CD14-positive monocyte (primary cell): Measurements from ENCODE around the gene ACSM3. TPM values are rescaled to one million over a fixed set of nuclear protein-coding genes. Genes with fewer than 3 reads are reported as not detected.
"Not testable (repeated sequence)": the region's sequence is repeated elsewhere in the genome, so short reads cannot be mapped to it uniquely, and the experiment has no call there.

Source experiments
- DNase-seq, 3 donors: peaks; one replicate each; pipeline ENCODE4 v3.0.0-alpha.2; 2011 to 2022
- H2AFZ ChIP-seq: 2 replicates; pipeline ENCODE4 v1.6.0; 2012; ENCODE audit warnings: mild to moderate bottlenecking, low read depth, low read length, inconsistent platforms; ENCODE audit not compliant: insufficient read depth, poor library complexity, severe bottlenecking
- H3K27ac ChIP-seq, 2 donors: 1 replicate in 1 of 2; 2 replicates in 1 of 2; pipeline ENCODE4 v1.5.1; 2012 to 2013; ENCODE audit warnings: low read length in 2 of 2, control low read depth in 1 of 2, inconsistent platforms in 1 of 2, low read depth in 1 of 2, mild to moderate bottlenecking in 1 of 2
- H3K27me3 ChIP-seq, 2 donors: one replicate each; pipeline versions ENCODE4 v1.6.0 to v1.6.1; 2011 to 2013; ENCODE audit warnings: low read length in 2 of 2; ENCODE audit not compliant: control insufficient read depth in 2 of 2, insufficient read depth in 2 of 2
- H3K36me3 ChIP-seq, 2 donors: replicated peaks in 1 of 2; 1 replicate in 1 of 2; 2 replicates in 1 of 2; pipeline versions ENCODE4 v1.5.1 to v1.6.1; 2012 to 2013; ENCODE audit warnings: low read length in 2 of 2, control low read depth in 1 of 2, inconsistent platforms in 1 of 2, mild to moderate bottlenecking in 1 of 2; ENCODE audit not compliant: insufficient read depth in 2 of 2, control insufficient read depth in 1 of 2
- H3K4me1 ChIP-seq, 2 donors: 1 replicate in 1 of 2; 2 replicates in 1 of 2; pipeline versions ENCODE4 v1.5.1 to v1.6.1; 2012 to 2013; ENCODE audit warnings: low read length in 2 of 2, control low read depth in 1 of 2, inconsistent platforms in 1 of 2, mild to moderate bottlenecking in 1 of 2, moderate library complexity in 1 of 2; ENCODE audit not compliant: insufficient read depth in 2 of 2, control insufficient read depth in 1 of 2
- H3K4me2 ChIP-seq: replicated peaks from 2 replicates; pipeline ENCODE3; 2012; ENCODE audit warnings: low read length, moderate library complexity, mild to moderate bottlenecking; ENCODE audit not compliant: poor library complexity, severe bottlenecking; ENCODE audit errors: extremely low read depth
- H3K4me3 ChIP-seq, 3 experiments: fragments of 200-600 bp in 1 of 3; sonication (generic) in 1 of 3; replicated peaks in 1 of 3; 1 replicate in 2 of 3; 2 replicates in 1 of 3; pipeline ENCODE4 v1.5.1; 2011 to 2013; ENCODE audit warnings: low read length in 3 of 3, mild to moderate bottlenecking in 3 of 3, control low read depth in 2 of 3, low read depth in 2 of 3, inconsistent platforms in 1 of 3, moderate library complexity in 1 of 3
- H3K79me2 ChIP-seq: 2 replicates; pipeline ENCODE4 v1.6.0; 2012; ENCODE audit warnings: mild to moderate bottlenecking, control low read depth, inconsistent platforms, low read length, moderate library complexity; ENCODE audit not compliant: insufficient read depth
- H3K9ac ChIP-seq: 2 replicates; pipeline ENCODE4 v1.6.0; 2017; ENCODE audit warnings: low read length, mild to moderate bottlenecking; ENCODE audit not compliant: insufficient read depth, poor library complexity, severe bottlenecking
- H3K9me3 ChIP-seq, 2 donors: replicated peaks in 1 of 2; 1 replicate in 1 of 2; 2 replicates in 1 of 2; pipeline versions ENCODE4 v1.5.1 to v1.6.1; 2012 to 2013; ENCODE audit warnings: low read length in 2 of 2, control low read depth in 1 of 2; ENCODE audit not compliant: control insufficient read depth in 1 of 2, insufficient read depth in 1 of 2
- H4K20me1 ChIP-seq: 2 replicates; pipeline ENCODE4 v1.6.0; 2012; ENCODE audit warnings: mild to moderate bottlenecking, low read length, control low read depth, moderate library complexity; ENCODE audit not compliant: insufficient read depth
- H3K27ac Mint-ChIP-seq, 7 donors: one replicate each; pipeline ENCODE4 v1.8.0; 2020; ENCODE audit warnings: mild to moderate bottlenecking in 7 of 7, mixed read lengths in 7 of 7, moderate library complexity in 6 of 7, inconsistent platforms in 2 of 7
- H3K27me3 Mint-ChIP-seq, 3 donors: one replicate each; pipeline ENCODE4 v1.8.0; 2021 to 2022; ENCODE audit warnings: low read depth in 3 of 3, mild to moderate bottlenecking in 3 of 3, mixed read lengths in 3 of 3, moderate library complexity in 3 of 3, inconsistent platforms in 1 of 3
- H3K36me3 Mint-ChIP-seq, 2 donors: one replicate each; pipeline ENCODE4 v1.8.0; 2020; ENCODE audit warnings: mixed read lengths in 2 of 2, inconsistent platforms in 1 of 2, mild to moderate bottlenecking in 1 of 2
- H3K4me1 Mint-ChIP-seq: one replicate; pipeline ENCODE4 v1.8.0; 2020; ENCODE audit warnings: mild to moderate bottlenecking, mixed read lengths
- H3K4me3 Mint-ChIP-seq, 2 donors: one replicate each; pipeline ENCODE4 v1.8.0; 2020; ENCODE audit warnings: mild to moderate bottlenecking in 2 of 2, mixed read lengths in 2 of 2, moderate library complexity in 1 of 2
- H3K9me3 Mint-ChIP-seq, 7 donors: one replicate each; pipeline ENCODE4 v1.8.0; 2020 to 2022; ENCODE audit warnings: mixed read lengths in 7 of 7, mild to moderate bottlenecking in 6 of 7, moderate library complexity in 6 of 7, inconsistent platforms in 2 of 7
- CTCF ChIP-seq: fragments of 200-600 bp; IDR thresholded peaks from one replicate; pipeline ENCODE4 v1.8.0; 2022; ENCODE audit warnings: antibody characterized with exemption, mild to moderate bottlenecking
- WGBS: methylation state at CpG from one replicate; pipeline ENCODE4 v1.1.5; 2013; ENCODE audit warnings: missing lambda C conversion rate; ENCODE audit not compliant: insufficient coverage; 5-methylcytosine and 5-hydroxymethylcytosine counted together
- intact Hi-C, 2 donors: fragments of 100-400 bp; cut with micrococcal nuclease; formaldehyde crosslinking; loops; one replicate each; pipeline versions ENCODE4 v1.15.0 to v1.15.1; 2023
- polyA plus RNA-seq, 3 donors: library from polyadenylated mRNA; depleted of rRNA in 1 of 3; unstranded in 2 of 3; stranded (reverse) in 1 of 3; fragments of 300-500 nt in 2 of 3; fragments of >200 nt in 1 of 3; fragmentation: Illumina TruSeq in 2 of 3; gene quantifications; 1 replicate in 2 of 3; 2 replicates in 1 of 3; pipeline ENCODE4 v1.2.3, GENCODE V29; 2012 to 2021

ACSM3 gene
- polyA plus RNA-seq, 3 donors = 1.6 to 5.1 (median 1.9) TPM

DNA sequence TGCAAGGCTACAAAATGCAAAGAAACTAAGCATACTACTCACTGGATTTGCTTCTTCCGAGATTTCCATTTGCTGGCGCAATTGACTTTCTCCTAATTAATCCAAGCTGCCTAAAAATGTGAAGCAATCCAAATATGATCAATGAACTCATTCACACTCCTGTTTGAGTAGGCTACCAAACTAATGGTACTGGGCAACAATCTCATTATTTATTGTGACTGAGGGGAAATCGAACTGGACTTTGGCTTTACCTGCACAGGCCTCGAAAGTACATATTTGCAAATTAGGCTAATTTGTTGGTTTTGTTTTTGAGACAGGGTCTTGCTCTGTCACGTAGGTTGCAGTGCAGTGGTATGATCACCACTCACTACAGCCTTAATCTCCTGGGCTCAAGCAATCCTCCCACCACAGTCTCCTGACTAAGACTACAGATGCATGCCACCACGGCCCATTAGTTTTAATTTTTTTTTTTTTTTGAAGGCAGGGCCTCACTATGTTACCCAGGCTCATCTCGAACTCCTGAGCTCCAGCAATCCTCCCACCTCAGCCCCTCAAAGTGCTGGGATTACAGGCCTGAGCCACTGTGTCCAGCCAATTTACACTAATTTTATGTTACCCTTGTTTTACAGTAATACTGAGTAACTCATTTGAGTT is 39.9 kb downstream of the ACSM3 start:
- no peak for DNase-seq
- no peaks in the 10 kb centered on the region for H4K20me1 ChIP-seq
- Mint-ChIP-seq H3K27ac (no peak overlapping the region), H3K4me3 (no peak overlapping the region), H3K4me1 (peaks cover 25% of the 10 kb centered on the region), H3K36me3 (peaks cover 11 to 19% of the 10 kb centered on the region in 2 donors), H3K27me3 (no peaks in the 10 kb centered on the region), H3K9me3 (no peaks in the 10 kb centered on the region)
- peaks cover 23% of the 10 kb centered on the region for H3K79me2 ChIP-seq
- no peaks in the 10 kb centered on the region for H3K27me3 ChIP-seq
- intact Hi-C loops = loop anchor here in 1 of 2 donors (5.0 kb wide), 1 partner anchor 279 kb away; no protein-coding TSS in a partner anchor
- no peak overlapping the region for H3K4me3 ChIP-seq
- WGBS = 92% methylated on average over 2 of the region's 7 CpGs
- no peak for TF ChIP-seq CTCF
- H3K4me1 ChIP-seq = peaks cover 19 to 25% of the 10 kb centered on the region in 2 donors
- no peaks in the 10 kb centered on the region for H3K9me3 ChIP-seq
- no peak overlapping the region for H3K27ac ChIP-seq
- peaks cover 15 to 35% of the 10 kb centered on the region in 2 donors for H3K36me3 ChIP-seq
- no peak overlapping the region for H3K9ac ChIP-seq
- H3K4me2 ChIP-seq = no peak overlapping the region
- no peak overlapping the region for H2AFZ ChIP-seq

DNA sequence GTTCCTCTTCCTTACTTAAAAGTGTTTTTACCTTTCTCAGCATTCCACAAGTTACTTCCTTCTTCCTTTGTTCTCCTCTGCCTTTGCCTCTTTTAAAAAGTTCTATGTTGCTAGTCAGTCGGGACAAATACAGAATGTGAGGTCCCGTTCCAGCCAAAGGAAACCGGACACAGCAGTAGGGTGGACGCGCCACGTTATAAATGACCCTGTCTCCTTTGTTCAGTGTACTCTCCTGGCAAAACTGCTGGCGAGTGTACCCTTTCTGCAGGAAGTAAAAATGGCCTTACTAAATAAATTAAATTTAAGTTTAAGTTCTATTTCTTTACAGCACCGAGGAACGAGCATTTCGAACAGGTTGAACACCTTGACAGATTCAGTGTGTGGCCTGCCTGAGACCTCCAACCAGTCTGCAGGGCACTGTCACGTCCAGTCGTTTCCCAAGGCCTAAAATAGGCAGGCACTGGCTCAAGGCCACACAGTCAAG is 41.9 kb downstream of the ACSM3 start:
- DNase-seq, H4K20me1 ChIP-seq, H3K9me3 ChIP-seq, intact Hi-C loops, H3K27me3 Mint-ChIP-seq, H3K27me3 ChIP-seq, H3K9me3 Mint-ChIP-seq: not testable (repeated sequence)
- WGBS = 6% methylated on average over 8 of the region's 12 CpGs
- Mint-ChIP-seq H3K36me3 (peaks cover 7 to 14% of the 10 kb centered on the region in 2 donors), H3K4me3 (peak overlapping the region; percentile 99 to 100), H3K27ac (peak overlapping the region; percentile 53 to 96 (median 93)), H3K4me1 (peaks cover 25% of the 10 kb centered on the region)
- Histone ChIP-seq H3K79me2 (peaks cover 30% of the 10 kb centered on the region), H3K4me1 (peaks cover 19 to 25% of the 10 kb centered on the region in 2 donors), H3K9ac (peak overlapping the region; percentile 71), H3K4me2 (peak overlapping the region; percentile 98), H2AFZ (peak overlapping the region; percentile 94), H3K36me3 (peaks cover 13 to 17% of the 10 kb centered on the region in 2 donors), H3K4me3 (peak overlapping the region; percentile 63 to 94 (median 65)), H3K27ac (peak overlapping the region; percentile 72 to 78)
